ENCODE results near the gene TMEM248. TPM values are rescaled to one million over a fixed set of nuclear protein-coding genes. Genes with fewer than 3 reads are reported as not detected.
"Not testable (repeated sequence)": the region's sequence is repeated elsewhere in the genome, so short reads cannot be mapped to it uniquely, and the experiment has no call there.

TMEM248 gene
- total RNA-seq = 100 to 1,000 TPM; 101 to 130 (median 111) TPM
- long read RNA-seq, donor 1, full-length matches to known transcripts = 63 of 104 reads
- long read RNA-seq, donor 1, partial matches to known transcripts = 28 of 104 reads
- long read RNA-seq, donor 1, other reads (novel, unspliced or antisense) = 13 of 104 reads
- long read RNA-seq, donor 2, full-length matches to known transcripts = 3 of 5 reads
- long read RNA-seq, donor 2, partial matches to known transcripts = 0 of 5 reads
- long read RNA-seq, donor 2, other reads (novel, unspliced or antisense) = 2 of 5 reads

DNA sequence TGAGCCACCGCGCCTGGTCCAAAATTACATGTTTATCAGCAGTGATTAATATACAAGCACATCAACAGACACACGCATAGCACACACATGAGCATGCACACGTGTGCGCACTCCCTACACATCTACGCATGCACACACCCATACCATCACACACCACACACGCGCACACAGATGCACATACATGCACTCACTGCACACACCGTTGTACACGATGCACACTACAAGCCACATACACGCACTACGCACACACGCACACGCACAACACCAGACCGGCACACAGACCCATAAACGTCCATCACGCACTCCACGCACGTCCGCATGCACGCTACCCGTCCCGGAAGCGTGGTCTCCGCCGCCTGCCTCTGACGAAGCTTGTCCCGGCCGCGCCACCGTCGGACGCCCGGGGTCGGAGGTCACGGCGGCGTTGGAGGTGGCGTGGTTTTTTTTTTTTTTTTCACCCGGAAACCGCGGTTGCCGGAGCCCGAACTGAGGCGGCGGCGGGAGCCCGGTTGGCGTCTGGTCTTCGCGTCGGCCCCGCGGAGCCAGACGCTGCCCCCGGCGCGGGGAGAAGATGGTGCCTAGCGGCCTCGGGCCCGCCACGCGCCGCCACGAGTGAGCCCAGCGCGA, at the start of gene TMEM248:
TSS of gene TMEM248 (plus strand) at position 457 of the 627 bp plus-strand sequence. CDS start 20,641 bp downstream, outside the sequence.
- H3K4me3 ChIP-seq = peak within 1 kb of the TSS; percentile 97
- ATAC-seq = peak; percentile 99
- peak; percentile 92 to 96 (median 95) for DNase-seq
- intact Hi-C loops (cut with DNase I, micrococcal nuclease) = loop anchor here in 1 of 2 donors (10.0 kb wide), 1 partner anchor 74 kb away; the partner anchor contains the start of genes SBDS and TYW1
- TF ChIP-seq, protein P1, sequence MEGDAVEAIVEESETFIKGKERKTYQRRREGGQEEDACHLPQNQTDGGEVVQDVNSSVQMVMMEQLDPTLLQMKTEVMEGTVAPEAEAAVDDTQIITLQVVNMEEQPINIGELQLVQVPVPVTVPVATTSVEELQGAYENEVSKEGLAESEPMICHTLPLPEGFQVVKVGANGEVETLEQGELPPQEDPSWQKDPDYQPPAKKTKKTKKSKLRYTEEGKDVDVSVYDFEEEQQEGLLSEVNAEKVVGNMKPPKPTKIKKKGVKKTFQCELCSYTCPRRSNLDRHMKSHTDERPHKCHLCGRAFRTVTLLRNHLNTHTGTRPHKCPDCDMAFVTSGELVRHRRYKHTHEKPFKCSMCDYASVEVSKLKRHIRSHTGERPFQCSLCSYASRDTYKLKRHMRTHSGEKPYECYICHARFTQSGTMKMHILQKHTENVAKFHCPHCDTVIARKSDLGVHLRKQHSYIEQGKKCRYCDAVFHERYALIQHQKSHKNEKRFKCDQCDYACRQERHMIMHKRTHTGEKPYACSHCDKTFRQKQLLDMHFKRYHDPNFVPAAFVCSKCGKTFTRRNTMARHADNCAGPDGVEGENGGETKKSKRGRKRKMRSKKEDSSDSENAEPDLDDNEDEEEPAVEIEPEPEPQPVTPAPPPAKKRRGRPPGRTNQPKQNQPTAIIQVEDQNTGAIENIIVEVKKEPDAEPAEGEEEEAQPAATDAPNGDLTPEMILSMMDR (IDR thresholded peaks at IDR 0.05) = no peak
- peaks cover 27% of the 10 kb centered on the region for H3K4me1 ChIP-seq (ENCODE audit: low read depth)
- H3K36me3 ChIP-seq (ENCODE audit: low read depth) = no peaks in the 10 kb centered on the region
- no peaks in the 10 kb centered on the region for H3K9me3 ChIP-seq

DNA sequence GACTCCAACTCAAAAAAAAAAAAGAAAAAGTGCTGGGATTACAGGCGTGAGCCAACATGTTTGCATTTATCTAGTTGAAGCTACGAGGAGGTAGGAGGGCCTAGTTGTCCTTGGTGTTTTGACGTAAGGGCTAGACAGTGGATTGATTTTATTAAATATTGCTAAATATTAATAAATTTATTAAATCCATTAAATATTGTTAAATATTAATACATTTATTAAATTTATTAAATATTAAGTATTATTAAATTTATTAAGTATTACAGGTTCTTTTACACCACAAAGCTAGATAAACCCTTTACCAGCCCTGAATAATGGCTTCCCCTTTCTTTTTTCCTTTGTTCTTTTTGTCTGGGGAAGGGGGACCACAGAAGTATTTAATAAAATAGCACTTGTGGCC, 47.5 kb upstream of the TMEM248 start:
- ATAC-seq = no peak
- TF ChIP-seq, protein P1 (IDR thresholded peaks at IDR 0.05) = no peak
- intact Hi-C loops (cut with DNase I, micrococcal nuclease) = no loop called here

DNA sequence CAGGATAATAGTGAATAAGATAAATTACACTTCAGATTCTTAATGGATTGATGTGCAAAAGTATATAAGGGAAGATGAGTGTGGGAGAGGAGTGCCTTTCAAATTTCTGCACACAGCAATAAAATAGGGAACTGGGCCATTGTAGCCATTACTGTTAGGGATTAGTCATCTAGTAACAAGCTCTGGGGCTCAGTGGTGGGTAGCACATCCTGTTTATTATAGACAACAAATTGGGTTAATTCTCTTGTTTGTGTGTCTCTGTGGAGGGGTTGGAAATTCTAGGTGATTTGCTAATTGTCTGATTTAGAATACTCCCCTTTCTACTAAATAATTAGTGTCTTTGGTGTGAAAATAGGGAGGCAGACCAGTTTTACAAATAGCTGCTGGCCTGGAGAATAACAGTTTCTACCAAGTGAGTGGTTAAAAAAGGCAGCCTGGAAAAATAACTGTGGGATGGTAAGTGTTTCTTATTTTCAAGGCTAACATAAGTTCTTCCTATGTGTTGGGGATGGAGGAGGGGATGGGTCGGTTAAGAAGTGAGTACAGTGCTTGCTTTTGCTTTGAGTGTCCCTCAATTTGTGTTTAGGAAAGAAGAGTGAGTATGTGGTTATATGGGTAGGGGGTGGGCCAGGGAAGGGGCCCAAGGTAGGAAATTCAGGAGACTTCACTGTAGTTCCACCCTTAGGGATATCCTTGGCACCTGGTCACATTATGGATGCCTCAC, 43.3 kb upstream of the TMEM248 start:
- ATAC-seq (no peak), DNase-seq (no peak)
- TF ChIP-seq, protein P1 (IDR thresholded peaks at IDR 0.05) = no peak
- Histone ChIP-seq H3K4me1 (ENCODE audit: low read depth) (peaks cover 6% of the 10 kb centered on the region), H3K36me3 (ENCODE audit: low read depth) (no peaks in the 10 kb centered on the region), H3K9me3 (no peaks in the 10 kb centered on the region), H3K4me3 (no peak overlapping the region)
- intact Hi-C loops (cut with DNase I, micrococcal nuclease) = no loop called here

More for the DNA sequence above, 47.5 kb upstream of the TMEM248 start:
- DNase-seq = no peak
- Histone ChIP-seq H3K9me3 (no peaks in the 10 kb centered on the region), H3K36me3 (ENCODE audit: low read depth) (no peaks in the 10 kb centered on the region), H3K4me1 (ENCODE audit: low read depth) (no peaks in the 10 kb centered on the region), H3K4me3 (no peak overlapping the region)

DNA sequence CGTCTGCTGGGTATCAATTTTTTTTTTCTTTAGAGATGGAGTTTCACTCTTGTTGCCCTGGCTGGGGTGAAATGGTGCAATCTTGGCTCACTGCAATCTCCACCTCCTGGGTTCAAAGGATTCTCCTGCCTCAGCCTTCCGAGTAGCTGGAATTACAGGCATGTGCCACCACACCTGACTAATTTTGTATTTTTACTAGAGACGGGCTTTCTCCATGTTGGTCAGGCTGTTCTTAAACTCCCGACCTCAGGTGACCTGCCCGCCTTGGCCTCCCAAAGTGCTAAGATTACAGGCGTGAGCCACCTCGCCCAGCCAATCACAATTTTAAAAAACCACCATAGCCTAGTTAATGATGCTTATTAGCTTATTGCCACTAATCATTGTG, 42.7 kb upstream of the TMEM248 start:
- H3K4me3 ChIP-seq; ATAC-seq; H3K36me3 ChIP-seq (ENCODE audit: low read depth); intact Hi-C loops (cut with DNase I, micrococcal nuclease); H3K9me3 ChIP-seq; H3K4me1 ChIP-seq (ENCODE audit: low read depth); DNase-seq: not testable (repeated sequence)

DNA sequence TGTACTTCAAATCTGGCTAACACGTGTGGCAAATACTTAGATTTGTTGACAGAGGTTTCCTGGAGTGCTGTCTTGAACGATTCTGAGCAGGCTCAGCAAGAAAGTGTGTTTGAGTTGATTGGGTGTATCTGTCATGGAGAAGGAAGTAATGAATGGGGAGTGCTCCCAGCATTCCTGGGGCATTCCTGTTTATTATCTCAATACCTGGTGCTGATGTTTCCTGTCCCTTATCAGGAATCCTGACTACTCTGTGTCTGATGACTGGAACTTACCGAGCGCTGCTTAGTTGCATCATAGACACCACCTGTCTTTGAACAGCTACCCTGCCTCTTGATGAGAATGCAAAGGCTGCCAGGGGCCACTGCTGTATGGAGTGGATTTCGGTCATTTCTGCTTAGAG, 41.0 kb upstream of the TMEM248 start:
- intact Hi-C loops (cut with DNase I, micrococcal nuclease) = no loop called here
- Histone ChIP-seq H3K36me3 (ENCODE audit: low read depth) (no peaks in the 10 kb centered on the region), H3K4me3 (no peak overlapping the region), H3K4me1 (ENCODE audit: low read depth) (peaks cover 6% of the 10 kb centered on the region), H3K9me3 (no peaks in the 10 kb centered on the region)
- DNase-seq (peak in 1 of 3 donors; percentile 40), ATAC-seq (peak; percentile 96)
- TF ChIP-seq, protein P1 (IDR thresholded peaks at IDR 0.05) = no peak

- H3K4me3 ChIP-seq; H3K9me3 ChIP-seq; H3K4me1 ChIP-seq (ENCODE audit: low read depth); H3K36me3 ChIP-seq (ENCODE audit: low read depth); intact Hi-C loops (cut with DNase I, micrococcal nuclease): not testable (repeated sequence)
- DNase-seq = peak in 1 of 3 donors; percentile 4
- peak; percentile 42 for ATAC-seq
Observed at GRCh38 chr7:66880577-66880976, 40.4 kb upstream of the TMEM248 start.
